T-helper 2 cell treated with Interferon-gamma antibody and Interleukin-4, amounts not matched to agents 5 μg/mL and 100 μg/mL, for 36 hours (primary cell): ENCODE measurements around the gene UCMA.
"Not testable (repeated sequence)": the region's sequence is repeated elsewhere in the genome, so short reads cannot be mapped to it uniquely, and the experiment has no call there.

ENCODE experiments used
- DNase-seq: peaks from one replicate; pipeline ENCODE4 v3.0.0; 2021; ENCODE audit warnings: low spot score
- H3K27ac Mint-ChIP-seq: one replicate; pipeline ENCODE4 v1.8.0; 2021; ENCODE audit warnings: mild to moderate bottlenecking, mixed read lengths
- H3K27me3 Mint-ChIP-seq: one replicate; pipeline ENCODE4 v1.8.0; 2021; ENCODE audit warnings: low read depth, mixed read lengths
- H3K36me3 Mint-ChIP-seq: one replicate; pipeline ENCODE4 v1.8.0; 2021; ENCODE audit warnings: low read depth, mixed read lengths
- H3K4me1 Mint-ChIP-seq: one replicate; pipeline ENCODE4 v1.8.0; 2021; ENCODE audit warnings: low read depth, mixed read lengths
- H3K4me3 Mint-ChIP-seq: one replicate; pipeline ENCODE4 v1.8.0; 2022; ENCODE audit warnings: mild to moderate bottlenecking, moderate library complexity, mixed read lengths
- H3K9me3 Mint-ChIP-seq: one replicate; pipeline ENCODE4 v1.8.0; 2021; ENCODE audit warnings: mixed read lengths

The UCMA gene

DNA sequence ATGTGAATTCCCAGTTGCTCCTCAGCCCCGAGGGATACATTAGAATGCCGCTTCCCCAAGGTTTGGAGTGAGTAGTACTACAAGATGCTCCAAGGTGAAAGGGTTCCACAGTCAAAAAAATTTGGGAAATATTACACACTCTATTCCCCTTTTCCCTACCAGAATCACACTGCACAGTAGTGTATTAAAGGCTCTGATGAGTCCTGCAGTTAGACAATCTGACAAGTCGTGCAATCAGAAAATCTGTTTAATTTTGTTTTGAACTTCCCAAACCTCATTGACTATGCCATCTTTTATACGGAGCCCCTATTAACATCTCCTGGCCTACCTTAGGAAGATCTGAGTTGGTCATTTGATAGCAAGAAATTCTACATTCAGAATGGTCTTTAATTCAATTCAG, 13.6 kb upstream of the UCMA start:
- no peak for DNase-seq
- Mint-ChIP-seq H3K27ac (no peak overlapping the region), H3K4me1 (no peaks in the 10 kb centered on the region), H3K36me3 (no peaks in the 10 kb centered on the region), H3K9me3 (no peaks in the 10 kb centered on the region), H3K27me3 (peaks cover 2% of the 10 kb centered on the region), H3K4me3 (no peak overlapping the region)

DNA sequence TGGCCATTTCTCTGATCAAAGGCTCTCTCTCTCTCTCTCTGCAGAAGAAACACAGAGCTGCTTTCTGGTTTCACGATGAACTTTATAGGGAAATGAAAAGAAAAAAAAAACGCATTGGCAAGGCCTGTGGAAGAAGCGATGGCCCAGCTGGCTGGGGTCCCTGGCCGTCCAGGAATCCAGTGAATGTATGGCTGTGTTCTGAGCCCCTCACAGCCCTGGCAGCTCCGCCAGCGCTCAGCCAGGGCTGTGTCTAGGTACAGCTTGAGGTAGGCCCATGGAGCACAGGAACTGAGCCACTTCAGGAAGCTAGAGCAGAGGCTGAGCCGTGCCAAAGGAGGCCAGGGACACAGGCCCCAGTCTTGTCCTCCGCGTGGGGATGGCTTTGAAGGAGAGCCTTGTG, 13.1 kb upstream of the UCMA start:
- DNase-seq: no peak
- Mint-ChIP-seq H3K36me3 (no peaks in the 10 kb centered on the region), H3K4me3 (no peak overlapping the region), H3K9me3 (no peaks in the 10 kb centered on the region), H3K27ac (no peak overlapping the region), H3K4me1 (no peaks in the 10 kb centered on the region), H3K27me3 (peaks cover 2% of the 10 kb centered on the region)

- not testable (repeated sequence) for H3K9me3 Mint-ChIP-seq, H3K4me1 Mint-ChIP-seq, H3K4me3 Mint-ChIP-seq, H3K27ac Mint-ChIP-seq, H3K27me3 Mint-ChIP-seq, H3K36me3 Mint-ChIP-seq, DNase-seq
These were observed 8.1 kb upstream of the UCMA start for GRCh38 chr10:13242260-13242659.

DNA sequence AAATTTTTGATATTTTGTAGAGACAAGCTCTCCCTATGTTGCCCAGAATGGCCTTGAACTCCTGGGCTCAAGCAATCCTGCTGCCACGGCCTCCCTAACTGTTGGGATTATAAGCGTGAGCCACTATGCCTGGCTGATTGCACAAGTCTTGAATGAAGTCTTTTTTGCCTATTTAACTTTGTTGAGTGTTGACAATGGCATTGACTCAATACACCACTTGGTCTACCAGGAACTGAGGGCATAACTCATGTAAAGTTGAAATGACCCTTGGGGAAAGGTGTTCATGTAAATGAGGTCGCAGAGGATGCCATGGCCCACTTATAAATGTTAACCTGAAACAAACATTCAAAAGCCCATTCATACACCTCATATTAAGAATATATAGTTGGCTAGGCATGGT, 7.4 kb upstream of the UCMA start:
- no peaks in the 10 kb centered on the region for H3K4me1 Mint-ChIP-seq
- no peak overlapping the region for H3K27ac Mint-ChIP-seq
- H3K27me3 Mint-ChIP-seq: no peaks in the 10 kb centered on the region
- no peak overlapping the region for H3K4me3 Mint-ChIP-seq
- no peak for DNase-seq
- no peaks in the 10 kb centered on the region for H3K9me3 Mint-ChIP-seq
- no peaks in the 10 kb centered on the region for H3K36me3 Mint-ChIP-seq

GRCh38 chr10:13239923-13240322, 5.7 kb upstream of the UCMA start:
- no peaks in the 10 kb centered on the region for H3K4me1 Mint-ChIP-seq
- no peaks in the 10 kb centered on the region for H3K27me3 Mint-ChIP-seq
- DNase-seq: no peak
- H3K4me3 Mint-ChIP-seq: no peak overlapping the region
- H3K9me3 Mint-ChIP-seq: no peaks in the 10 kb centered on the region
- H3K36me3 Mint-ChIP-seq: no peaks in the 10 kb centered on the region
- H3K27ac Mint-ChIP-seq: no peak overlapping the region

DNA sequence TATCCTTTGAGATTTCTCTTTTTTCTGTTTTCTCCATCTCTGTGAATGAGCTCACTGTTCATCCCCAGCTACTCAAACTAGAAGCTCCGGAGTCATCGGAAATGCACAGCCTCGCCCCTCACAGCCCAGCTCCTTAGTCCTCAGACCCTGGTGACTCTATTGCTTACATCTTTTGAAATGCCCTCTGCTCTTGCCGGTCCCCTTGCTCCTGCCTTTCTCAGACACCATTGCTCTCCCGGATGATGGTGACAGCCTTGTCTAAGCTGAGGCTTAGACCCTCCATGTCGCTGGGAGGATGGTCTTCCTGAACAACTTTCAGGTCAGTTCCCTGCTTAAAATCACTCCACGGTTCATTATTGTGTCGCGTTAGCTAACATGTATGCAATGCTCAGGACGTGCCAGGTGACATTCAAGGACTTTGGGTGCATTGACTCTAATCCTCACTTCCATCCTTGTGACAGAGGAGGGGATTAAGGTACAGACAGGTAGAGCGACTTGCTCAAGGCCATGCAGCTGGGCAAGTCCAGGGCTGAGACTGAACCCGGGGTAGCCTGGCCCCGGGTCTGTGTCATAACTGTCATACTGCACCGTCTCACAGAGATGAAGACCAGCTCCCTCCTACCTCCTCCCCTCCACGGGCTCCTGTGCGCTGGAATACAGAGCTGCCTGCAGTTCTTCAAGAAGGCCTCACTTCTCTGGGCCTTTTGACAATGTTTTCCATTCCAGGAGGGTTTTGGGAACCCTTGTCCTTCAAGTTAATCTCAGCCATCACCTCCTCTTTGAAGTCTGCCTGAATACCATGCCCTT, 4.3 kb upstream of the UCMA start:
- H3K27ac Mint-ChIP-seq: no peak overlapping the region
- H3K27me3 Mint-ChIP-seq: no peaks in the 10 kb centered on the region
- H3K4me1 Mint-ChIP-seq: no peaks in the 10 kb centered on the region
- H3K4me3 Mint-ChIP-seq: no peak overlapping the region
- no peak for DNase-seq
- H3K9me3 Mint-ChIP-seq: no peaks in the 10 kb centered on the region
- H3K36me3 Mint-ChIP-seq: no peaks in the 10 kb centered on the region

DNA sequence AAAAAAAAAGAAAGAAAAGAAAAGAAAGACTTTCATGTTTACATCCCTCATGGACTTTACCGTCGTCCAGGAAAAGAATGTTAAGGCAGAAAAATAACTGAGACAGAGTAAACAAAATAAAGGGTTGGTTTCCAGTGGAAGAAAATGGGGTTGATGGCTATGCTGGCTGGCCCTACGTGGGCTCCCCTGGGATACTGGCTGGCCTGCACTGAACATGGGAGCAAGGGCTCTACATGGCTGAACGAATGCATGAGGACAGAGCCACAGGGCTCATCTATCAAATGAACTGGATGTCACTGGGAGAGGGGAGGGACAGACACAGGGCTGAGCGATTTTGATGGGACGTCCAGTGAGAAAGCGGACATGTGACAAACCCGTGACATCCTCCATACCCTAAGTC, 2.5 kb upstream of the UCMA start:
- Mint-ChIP-seq H3K4me1 (no peaks in the 10 kb centered on the region), H3K27ac (no peak overlapping the region), H3K27me3 (no peaks in the 10 kb centered on the region), H3K36me3 (no peaks in the 10 kb centered on the region), H3K9me3 (no peaks in the 10 kb centered on the region), H3K4me3 (no peak overlapping the region)
- no peak for DNase-seq

GRCh38 chr10:13234736-13235135, 562 bp upstream of the UCMA start:
- H3K27ac Mint-ChIP-seq, H3K9me3 Mint-ChIP-seq, H3K36me3 Mint-ChIP-seq, H3K4me3 Mint-ChIP-seq, H3K4me1 Mint-ChIP-seq, DNase-seq, H3K27me3 Mint-ChIP-seq: not testable (repeated sequence)

GRCh38 chr10:13233358-13233757, 816 bp downstream of the UCMA start:
- DNase-seq: no peak
- Mint-ChIP-seq H3K36me3 (no peaks in the 10 kb centered on the region), H3K4me1 (no peaks in the 10 kb centered on the region), H3K27me3 (no peaks in the 10 kb centered on the region), H3K27ac (no peak overlapping the region), H3K9me3 (no peaks in the 10 kb centered on the region), H3K4me3 (no peak overlapping the region)

DNA sequence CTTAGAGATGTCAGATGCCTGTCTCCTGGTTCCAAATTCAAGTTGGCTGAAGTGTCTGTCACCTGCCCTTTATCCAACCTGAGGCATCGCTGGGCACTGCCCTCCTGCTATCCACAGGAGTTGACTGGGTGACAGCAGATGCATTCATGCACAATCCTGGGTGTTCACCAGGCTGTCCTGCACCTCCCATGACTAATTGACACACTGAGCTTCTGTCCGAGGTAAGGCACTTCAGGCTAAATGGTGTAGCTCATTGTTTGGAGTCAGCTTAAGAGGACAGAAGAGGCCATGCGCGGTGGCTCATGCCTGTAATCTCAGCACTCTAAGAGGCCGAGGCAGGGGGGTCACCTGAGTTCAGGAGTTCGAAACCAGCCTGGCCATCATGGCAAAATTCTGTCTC, 2.4 kb downstream of the UCMA start:
- Mint-ChIP-seq H3K27ac (no peak overlapping the region), H3K9me3 (no peaks in the 10 kb centered on the region), H3K36me3 (no peaks in the 10 kb centered on the region), H3K27me3 (no peaks in the 10 kb centered on the region), H3K4me1 (no peaks in the 10 kb centered on the region), H3K4me3 (no peak overlapping the region)
- DNase-seq: no peak

DNA sequence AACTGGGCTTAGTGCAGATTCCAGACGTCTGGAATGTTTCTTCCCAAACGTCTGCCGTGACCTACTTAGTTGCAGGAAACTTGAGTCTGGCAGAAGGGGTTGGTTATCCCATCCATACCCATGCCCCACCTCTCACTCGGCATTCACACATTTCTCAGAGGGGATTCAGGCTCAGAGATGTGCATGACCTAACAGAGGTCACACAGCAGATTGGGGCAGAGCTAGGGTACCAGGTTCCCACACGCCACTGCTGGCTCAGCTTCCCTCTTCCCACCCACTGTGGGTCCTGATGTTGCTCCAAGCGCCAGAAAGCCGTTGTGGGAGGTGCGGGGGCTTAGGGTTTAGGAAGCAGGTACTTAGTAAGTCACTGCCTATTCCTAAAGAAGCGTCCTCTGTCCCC, 3.0 kb downstream of the UCMA start:
- Mint-ChIP-seq H3K4me1 (no peaks in the 10 kb centered on the region), H3K27me3 (no peaks in the 10 kb centered on the region), H3K4me3 (no peak overlapping the region), H3K27ac (no peak overlapping the region), H3K36me3 (no peaks in the 10 kb centered on the region), H3K9me3 (no peaks in the 10 kb centered on the region)
- DNase-seq: no peak

DNA sequence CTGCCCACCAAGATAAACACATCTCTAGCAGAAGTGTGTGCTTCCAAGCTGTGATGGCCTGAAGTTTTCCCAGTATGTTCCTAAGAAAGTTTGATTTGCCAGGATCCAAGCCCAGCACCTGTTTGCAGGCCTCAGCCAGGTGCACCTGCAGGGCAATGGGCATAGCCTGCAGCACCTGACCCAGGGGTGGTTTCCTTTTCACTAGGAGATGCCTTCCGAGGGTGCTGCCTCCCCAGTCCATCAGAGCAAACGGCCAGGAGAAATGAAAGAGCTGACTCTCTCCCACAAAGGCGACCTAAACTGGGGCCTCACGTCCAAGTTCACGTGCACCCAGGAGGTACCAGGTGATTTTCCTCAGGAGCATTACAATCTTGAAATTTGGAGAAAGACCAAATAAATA, 7.1 kb downstream of the UCMA start:
- Mint-ChIP-seq H3K36me3 (no peaks in the 10 kb centered on the region), H3K27ac (no peak overlapping the region), H3K27me3 (no peaks in the 10 kb centered on the region), H3K4me3 (no peak overlapping the region), H3K9me3 (no peaks in the 10 kb centered on the region), H3K4me1 (no peaks in the 10 kb centered on the region)
- DNase-seq: no peak

DNA sequence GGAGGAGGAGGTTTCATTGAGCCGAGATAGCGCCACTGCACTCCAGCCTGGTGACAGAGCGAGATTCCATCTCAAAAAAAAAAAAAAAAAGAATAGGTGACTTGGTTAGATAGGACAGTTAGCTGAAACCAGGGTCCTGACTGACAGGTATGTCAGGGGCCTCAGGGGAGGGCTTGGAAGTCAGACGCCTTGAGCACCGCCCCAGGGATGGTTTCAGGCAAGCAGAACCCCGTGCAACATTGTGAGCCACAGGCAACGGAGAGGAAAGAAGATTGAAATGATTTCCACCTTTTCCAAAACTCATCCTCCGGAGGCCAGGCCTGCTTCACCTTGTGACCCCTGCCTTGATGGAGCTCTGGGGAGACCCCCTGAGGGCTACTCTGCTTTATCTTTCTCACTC, 8.6 kb downstream of the UCMA start:
- H3K36me3 Mint-ChIP-seq: no peaks in the 10 kb centered on the region
- no peak overlapping the region for H3K27ac Mint-ChIP-seq
- H3K27me3 Mint-ChIP-seq: no peaks in the 10 kb centered on the region

GRCh38 chr10:13224210-13224995, 9.8 kb downstream of the UCMA start:
- no peak overlapping the region for H3K27ac Mint-ChIP-seq
- no peaks in the 10 kb centered on the region for H3K27me3 Mint-ChIP-seq
- H3K36me3 Mint-ChIP-seq: no peaks in the 10 kb centered on the region
- no peak overlapping the region for H3K4me3 Mint-ChIP-seq
- H3K4me1 Mint-ChIP-seq: no peaks in the 10 kb centered on the region
- H3K9me3 Mint-ChIP-seq: no peaks in the 10 kb centered on the region
- DNase-seq: no peak

More for the DNA sequence above, 8.6 kb downstream of the UCMA start:
- DNase-seq: no peak
- H3K4me3 Mint-ChIP-seq: no peak overlapping the region
- H3K4me1 Mint-ChIP-seq: no peaks in the 10 kb centered on the region
- H3K9me3 Mint-ChIP-seq: no peaks in the 10 kb centered on the region
